CD8-positive, alpha-beta memory T cell (primary cell): ENCODE results near the gene SNRNP40. TPM values are rescaled to one million over a fixed set of nuclear protein-coding genes. Genes with fewer than 3 reads are reported as not detected.

Source experiments
- CTCF ChIA-PET: fragments of 350-600 bp; sonication (Branson Sonifier 250); formaldehyde crosslinking; loops from one replicate; lab custom pipeline; 2021; ENCODE audit warnings: antibody characterized with exemption; lab: Charles Lee
- POLR2A ChIA-PET: fragments of 350-600 bp; sonication (Branson Sonifier 250); formaldehyde crosslinking; loops from one replicate; lab custom pipeline; 2021; ENCODE audit warnings: antibody characterized with exemption; lab: Charles Lee
- DNase-seq, 5 donors: peaks; one replicate each; pipeline versions ENCODE4 v3.0.0 to v3.0.0-alpha.2; 2020 to 2022; ENCODE audit warnings: mixed read lengths in 1 of 5
- H3K27ac ChIP-seq: one replicate; pipeline ENCODE4 v1.7.0; 2013; ENCODE audit warnings: low read depth, mild to moderate bottlenecking, low read length, moderate library complexity
- H3K27me3 ChIP-seq: 2 replicates; pipeline ENCODE4 v1.7.0; 2013; ENCODE audit warnings: low read length, mild to moderate bottlenecking; ENCODE audit not compliant: insufficient read depth, poor library complexity, severe bottlenecking
- H3K36me3 ChIP-seq: 2 replicates; pipeline ENCODE4 v1.7.0; 2013; ENCODE audit warnings: mild to moderate bottlenecking, low read length, moderate library complexity; ENCODE audit not compliant: insufficient read depth
- H3K4me1 ChIP-seq: 2 replicates; pipeline ENCODE4 v1.7.0; 2013; ENCODE audit warnings: mild to moderate bottlenecking, low read length, moderate library complexity; ENCODE audit not compliant: insufficient read depth
- H3K4me3 ChIP-seq: 2 replicates; pipeline ENCODE4 v1.7.0; 2013; ENCODE audit warnings: mild to moderate bottlenecking, low read length
- H3K9me3 ChIP-seq: 2 replicates; pipeline ENCODE4 v1.7.0; 2013; ENCODE audit warnings: mild to moderate bottlenecking, low read length
- H3K27ac Mint-ChIP-seq, 8 donors: one replicate each; pipeline ENCODE4 v1.8.0; 2020 to 2021; ENCODE audit warnings: mixed read lengths in 8 of 8, mild to moderate bottlenecking in 6 of 8, inconsistent platforms in 3 of 8, moderate library complexity in 3 of 8
- H3K27me3 Mint-ChIP-seq, 2 donors: one replicate each; pipeline ENCODE4 v1.8.0; 2020 to 2021; ENCODE audit warnings: mixed read lengths in 2 of 2, mild to moderate bottlenecking in 1 of 2, moderate library complexity in 1 of 2
- H3K36me3 Mint-ChIP-seq, 3 donors: one replicate each; pipeline ENCODE4 v1.8.0; 2020 to 2021; ENCODE audit warnings: mixed read lengths in 3 of 3, inconsistent platforms in 1 of 3, mild to moderate bottlenecking in 1 of 3
- H3K4me1 Mint-ChIP-seq, 3 donors: one replicate each; pipeline ENCODE4 v1.8.0; 2020 to 2021; ENCODE audit warnings: mixed read lengths in 3 of 3, inconsistent platforms in 1 of 3, mild to moderate bottlenecking in 1 of 3
- H3K4me3 Mint-ChIP-seq, 7 donors: one replicate each; pipeline ENCODE4 v1.8.0; 2020 to 2021; ENCODE audit warnings: mixed read lengths in 7 of 7, mild to moderate bottlenecking in 6 of 7, moderate library complexity in 4 of 7, inconsistent platforms in 2 of 7
- H3K9me3 Mint-ChIP-seq, 5 donors: one replicate each; pipeline ENCODE4 v1.8.0; 2020 to 2022; ENCODE audit warnings: mixed read lengths in 5 of 5, mild to moderate bottlenecking in 3 of 5, moderate library complexity in 2 of 5, inconsistent platforms in 1 of 5
- polyA plus RNA-seq: library from polyadenylated mRNA; unstranded; fragments of 300-500 nt; fragmentation: Illumina TruSeq; gene quantifications from one replicate; pipeline ENCODE4 v1.2.3, GENCODE V29; 2021
- total RNA-seq, 2 experiments: library from RNA; stranded (reverse); gene quantifications; one replicate each; pipeline ENCODE4 v1.2.3, GENCODE V29; 2021

The SNRNP40 gene
- total and polyA plus RNA-seq, 3 experiments from 2014 or later: 89.3 to 120 (median 120) TPM

DNA sequence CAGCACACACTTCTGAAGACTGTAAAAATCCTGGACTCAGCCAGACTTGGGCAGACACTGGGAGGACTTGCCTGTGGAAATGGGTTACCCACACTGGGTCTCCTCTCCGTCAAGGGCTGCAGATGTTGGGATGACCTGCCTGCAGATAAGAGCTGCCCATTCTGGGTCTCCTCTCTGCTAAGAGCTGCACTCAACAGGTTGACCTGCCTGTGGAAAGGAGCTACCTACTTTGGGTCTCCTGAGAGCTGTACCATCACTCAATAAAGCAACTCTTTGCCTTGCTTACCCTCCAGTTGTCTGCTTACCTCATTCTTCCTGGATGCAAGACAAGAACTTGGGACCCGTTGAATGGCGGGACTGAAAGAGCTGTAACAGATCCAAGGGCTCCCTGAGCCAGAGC, 28.4 kb upstream of the SNRNP40 start:
- Histone ChIP-seq H3K9me3 (no peaks in the 10 kb centered on the region), H3K36me3 (peaks cover 9% of the 10 kb centered on the region), H3K27ac (no peak overlapping the region), H3K4me1 (no peaks in the 10 kb centered on the region), H3K27me3 (no peaks in the 10 kb centered on the region), H3K4me3 (no peak overlapping the region)
- H3K4me1 Mint-ChIP-seq: no peaks in the 10 kb centered on the region
- POLR2A ChIA-PET: no interaction called here
- no peaks in the 10 kb centered on the region for H3K27me3 Mint-ChIP-seq
- H3K36me3 Mint-ChIP-seq: peaks cover 0 to 53% (median 10%) of the 10 kb centered on the region in 3 donors
- no peak overlapping the region for H3K27ac Mint-ChIP-seq
- H3K9me3 Mint-ChIP-seq: no peaks in the 10 kb centered on the region
- CTCF ChIA-PET: interaction anchor here (0.6 kb wide), 1 partner anchor 313 kb away, joined by 4 read pairs; no protein-coding TSS in a partner anchor
- DNase-seq: no peak
- H3K4me3 Mint-ChIP-seq: no peak overlapping the region

DNA sequence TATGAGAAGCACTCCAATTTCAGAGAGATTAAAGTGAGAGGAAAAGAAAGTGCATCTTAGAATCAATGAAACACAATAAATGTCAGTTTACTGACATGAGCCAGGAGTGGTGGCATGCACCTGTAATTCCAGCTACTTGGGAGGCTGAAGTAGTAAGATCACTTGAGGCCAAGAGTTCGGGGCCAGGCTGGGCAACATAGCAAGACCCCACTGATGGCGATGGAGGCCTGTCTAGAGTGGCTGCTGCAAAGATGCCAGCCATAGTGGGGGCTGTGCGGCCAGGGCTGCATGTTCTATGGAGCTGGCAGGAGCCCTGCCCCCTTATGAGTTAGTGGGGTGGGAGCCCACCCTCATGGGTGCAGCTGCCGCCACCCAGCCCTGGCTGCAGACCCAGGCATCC, 27.5 kb upstream of the SNRNP40 start:
- Mint-ChIP-seq H3K4me3 (no peak overlapping the region), H3K36me3 (peaks cover 0 to 59% (median 10%) of the 10 kb centered on the region in 3 donors), H3K27me3 (no peaks in the 10 kb centered on the region), H3K4me1 (no peaks in the 10 kb centered on the region), H3K9me3 (no peaks in the 10 kb centered on the region), H3K27ac (no peak overlapping the region)
- H3K9me3 ChIP-seq: no peaks in the 10 kb centered on the region
- CTCF ChIA-PET: no interaction called here
- POLR2A ChIA-PET: no interaction called here
- H3K4me3 ChIP-seq: no peak overlapping the region
- no peaks in the 10 kb centered on the region for H3K4me1 ChIP-seq
- no peaks in the 10 kb centered on the region for H3K27me3 ChIP-seq
- H3K27ac ChIP-seq: no peak overlapping the region
- DNase-seq: no peak
- H3K36me3 ChIP-seq: peaks cover 14% of the 10 kb centered on the region

DNA sequence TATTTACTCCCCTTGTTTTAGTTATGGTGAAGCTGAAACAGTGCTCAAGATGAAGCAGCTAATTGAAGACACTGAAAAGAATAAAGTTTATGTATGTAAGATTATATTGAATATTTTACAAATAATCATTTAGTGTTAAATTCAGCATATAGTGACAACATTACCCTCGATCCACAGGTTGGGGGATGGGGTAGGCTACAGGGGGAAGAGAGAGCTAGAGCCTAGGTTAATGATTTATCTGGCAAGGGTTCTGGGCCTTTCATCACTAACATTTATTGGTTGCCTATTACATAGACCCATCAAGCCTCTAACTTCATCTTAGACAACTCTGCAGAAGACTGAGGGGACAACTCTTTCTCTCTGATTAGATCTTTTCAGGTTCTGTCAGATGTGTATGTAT, 21.6 kb upstream of the SNRNP40 start:
- no peaks in the 10 kb centered on the region for H3K27me3 ChIP-seq
- peaks cover 32% of the 10 kb centered on the region for H3K36me3 ChIP-seq
- ChIA-PET CTCF (no interaction called here), POLR2A (no interaction called here)
- Mint-ChIP-seq H3K36me3 (peaks cover 8 to 86% (median 22%) of the 10 kb centered on the region in 3 donors), H3K27ac (no peak overlapping the region), H3K4me1 (no peaks in the 10 kb centered on the region), H3K27me3 (no peaks in the 10 kb centered on the region), H3K4me3 (no peak overlapping the region), H3K9me3 (no peaks in the 10 kb centered on the region)
- no peaks in the 10 kb centered on the region for H3K4me1 ChIP-seq
- no peak overlapping the region for H3K27ac ChIP-seq
- no peak for DNase-seq
- no peaks in the 10 kb centered on the region for H3K9me3 ChIP-seq
- no peak overlapping the region for H3K4me3 ChIP-seq

DNA sequence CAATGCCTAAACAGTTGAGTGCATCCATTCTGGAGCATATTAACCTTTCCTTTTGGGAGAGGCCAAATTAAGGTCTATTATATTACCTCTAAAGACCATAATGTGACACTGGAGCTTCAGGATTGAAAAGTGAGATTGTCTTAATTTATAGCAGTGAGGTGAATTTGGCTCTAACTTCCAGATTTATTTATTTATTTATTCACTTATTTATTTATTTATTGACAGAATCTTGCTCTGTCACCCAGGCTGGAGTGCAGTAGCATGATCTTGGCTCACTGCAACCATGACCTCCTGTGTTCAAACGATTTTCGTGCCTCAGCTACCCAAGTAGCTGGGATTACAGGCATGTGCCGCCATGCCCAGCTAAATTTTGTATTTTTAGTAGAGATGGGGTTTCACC, 19.3 kb upstream of the SNRNP40 start:
- no peak overlapping the region for H3K4me3 ChIP-seq
- H3K4me1 ChIP-seq: no peaks in the 10 kb centered on the region
- ChIA-PET CTCF (interaction anchor here (1.0 kb wide), 1 partner anchor 13 kb away, joined by 3 read pairs; no protein-coding TSS in a partner anchor), POLR2A (no interaction called here)
- H3K36me3 ChIP-seq: peaks cover 43% of the 10 kb centered on the region
- Mint-ChIP-seq H3K9me3 (no peaks in the 10 kb centered on the region), H3K27me3 (no peaks in the 10 kb centered on the region), H3K4me1 (no peaks in the 10 kb centered on the region), H3K36me3 (peaks cover 12 to 84% (median 24%) of the 10 kb centered on the region in 3 donors), H3K27ac (no peak overlapping the region), H3K4me3 (no peak overlapping the region)
- no peak overlapping the region for H3K27ac ChIP-seq
- no peaks in the 10 kb centered on the region for H3K27me3 ChIP-seq
- H3K9me3 ChIP-seq: no peaks in the 10 kb centered on the region
- DNase-seq: no peak

DNA sequence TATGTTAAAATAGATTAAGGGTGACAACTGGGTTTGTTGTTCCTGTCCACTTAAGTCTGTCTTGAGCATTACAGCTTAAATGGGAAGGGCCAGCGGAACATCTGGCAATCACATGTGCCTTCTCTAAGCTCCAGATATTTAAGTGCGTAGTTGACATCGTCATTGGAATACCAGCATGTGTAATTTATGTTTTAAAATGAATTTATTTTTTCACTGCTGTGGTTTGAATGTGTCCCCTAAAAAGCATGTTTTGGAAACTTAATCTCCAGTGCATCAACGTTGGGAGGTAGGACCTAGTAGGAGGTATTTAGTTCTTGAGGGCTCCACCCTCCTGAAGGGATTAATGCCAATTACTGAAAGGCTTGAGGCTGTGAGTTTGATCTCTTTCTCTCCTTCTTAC, 13.6 kb upstream of the SNRNP40 start:
- ChIA-PET POLR2A (no interaction called here), CTCF (no interaction called here)
- DNase-seq: no peak
- no peaks in the 10 kb centered on the region for H3K27me3 Mint-ChIP-seq
- Histone ChIP-seq H3K36me3 (peaks cover 15% of the 10 kb centered on the region), H3K27ac (no peak overlapping the region), H3K27me3 (no peaks in the 10 kb centered on the region), H3K9me3 (no peaks in the 10 kb centered on the region), H3K4me1 (no peaks in the 10 kb centered on the region), H3K4me3 (no peak overlapping the region)
- H3K9me3 Mint-ChIP-seq: no peaks in the 10 kb centered on the region
- peaks cover 11 to 67% (median 28%) of the 10 kb centered on the region in 3 donors for H3K36me3 Mint-ChIP-seq
- H3K4me3 Mint-ChIP-seq: no peak overlapping the region
- H3K27ac Mint-ChIP-seq: no peak overlapping the region
- peaks cover 16 to 17% (median 16%) of the 10 kb centered on the region in 3 donors for H3K4me1 Mint-ChIP-seq

DNA sequence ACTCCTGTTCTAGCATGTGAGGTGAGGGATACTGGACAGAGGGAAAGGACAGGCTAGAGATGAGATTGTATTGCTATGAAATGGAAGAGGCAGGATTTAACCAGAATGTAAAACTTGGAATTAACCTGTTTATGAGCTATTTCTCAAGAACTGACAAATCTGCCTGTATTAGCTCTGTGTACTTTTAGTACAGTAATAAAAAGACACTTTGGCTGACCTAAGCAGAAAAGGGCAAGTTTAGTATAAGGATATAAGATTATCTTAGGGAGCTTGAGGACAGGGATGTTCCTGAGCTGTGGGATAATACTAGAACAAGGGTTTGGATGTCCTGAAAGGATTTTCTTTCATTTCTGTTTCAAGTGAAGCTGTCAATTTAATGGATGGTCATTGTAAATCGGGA, 11.4 kb upstream of the SNRNP40 start:
- CTCF ChIA-PET: interaction anchor here (1.1 kb wide), 1 partner anchor 32 kb away, joined by 3 read pairs; no protein-coding TSS in a partner anchor
- H3K27ac Mint-ChIP-seq: peak overlapping the region in 1 of 8 donors; percentile 36
- Histone ChIP-seq H3K9me3 (no peaks in the 10 kb centered on the region), H3K36me3 (peaks cover 11% of the 10 kb centered on the region), H3K27ac (no peak overlapping the region), H3K27me3 (no peaks in the 10 kb centered on the region), H3K4me3 (no peak overlapping the region), H3K4me1 (no peaks in the 10 kb centered on the region)
- H3K36me3 Mint-ChIP-seq: peaks cover 5 to 51% (median 23%) of the 10 kb centered on the region in 3 donors
- H3K4me3 Mint-ChIP-seq: no peak overlapping the region
- no peaks in the 10 kb centered on the region for H3K9me3 Mint-ChIP-seq
- H3K4me1 Mint-ChIP-seq: peaks cover 23 to 27% (median 26%) of the 10 kb centered on the region in 3 donors
- no peaks in the 10 kb centered on the region for H3K27me3 Mint-ChIP-seq
- DNase-seq: no peak
- POLR2A ChIA-PET: no interaction called here

DNA sequence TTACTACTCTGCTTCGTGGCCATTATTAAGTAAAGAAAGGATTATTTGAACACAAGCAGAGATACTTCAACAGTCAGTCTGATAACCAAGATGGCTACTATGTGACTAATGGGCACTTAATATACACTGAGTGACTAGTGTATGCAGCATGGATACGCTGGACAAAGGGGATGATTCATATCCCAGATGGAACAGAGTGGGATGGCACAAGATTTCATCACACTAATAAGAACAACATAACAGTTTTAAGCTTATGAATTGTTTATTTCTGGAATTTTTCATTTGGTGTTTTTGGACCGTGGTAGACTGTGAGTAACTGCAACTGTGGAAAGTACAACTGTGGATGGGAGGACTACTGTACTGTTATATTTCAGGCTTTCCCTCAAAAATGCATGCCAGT, 9.7 kb upstream of the SNRNP40 start:
- ChIA-PET POLR2A (no interaction called here), CTCF (no interaction called here)
- H3K36me3 ChIP-seq: peaks cover 1% of the 10 kb centered on the region
- H3K4me3 ChIP-seq: no peak overlapping the region
- no peaks in the 10 kb centered on the region for H3K9me3 ChIP-seq
- H3K27ac Mint-ChIP-seq: peak overlapping the region in 1 of 8 donors; percentile 54
- H3K27ac ChIP-seq: no peak overlapping the region
- peaks cover 27 to 31% (median 27%) of the 10 kb centered on the region in 3 donors for H3K4me1 Mint-ChIP-seq
- H3K9me3 Mint-ChIP-seq: no peaks in the 10 kb centered on the region
- DNase-seq: no peak
- peaks cover 0 to 44% (median 15%) of the 10 kb centered on the region in 3 donors for H3K36me3 Mint-ChIP-seq
- no peaks in the 10 kb centered on the region for H3K4me1 ChIP-seq
- no peak overlapping the region for H3K4me3 Mint-ChIP-seq
- no peaks in the 10 kb centered on the region for H3K27me3 Mint-ChIP-seq
- H3K27me3 ChIP-seq: no peaks in the 10 kb centered on the region

DNA sequence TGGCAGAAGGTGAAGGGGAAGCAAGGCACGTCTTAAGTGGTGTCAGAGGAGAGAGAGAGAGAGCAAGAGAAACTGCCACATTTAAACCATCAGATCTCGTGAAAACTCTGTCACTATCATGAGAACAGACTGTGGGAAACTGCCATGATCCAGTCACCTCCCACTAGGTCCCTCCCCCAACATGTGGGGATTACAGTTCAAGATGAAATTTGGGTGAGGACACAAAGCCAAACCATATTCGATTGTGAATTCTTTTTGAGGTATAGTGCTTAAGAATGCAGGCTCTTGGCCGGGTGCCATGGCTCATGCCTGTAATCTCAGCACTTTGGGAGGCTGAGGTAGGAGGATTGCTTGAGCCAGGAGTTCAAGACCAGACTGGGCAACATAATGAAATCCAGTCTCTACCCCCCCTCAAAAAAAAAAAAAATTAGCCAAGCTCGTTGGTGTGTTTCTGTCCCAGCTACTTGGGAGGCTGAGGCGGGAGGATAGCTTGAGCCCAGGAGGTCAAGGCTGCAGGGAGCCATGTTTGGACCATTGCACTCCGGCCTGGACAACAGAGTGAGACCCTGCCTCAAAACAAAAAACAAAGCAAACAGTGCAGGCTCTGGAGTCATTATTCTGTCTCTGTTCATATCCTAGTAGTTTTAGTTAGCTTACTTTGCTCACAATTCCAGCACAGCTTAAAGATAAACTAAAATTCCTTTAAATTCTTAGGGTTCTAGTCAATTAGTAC, 6.3 kb upstream of the SNRNP40 start:
- CTCF ChIA-PET: no interaction called here
- H3K4me1 Mint-ChIP-seq: peaks cover 25 to 53% (median 45%) of the 10 kb centered on the region in 3 donors
- peaks cover 0 to 1% of the 10 kb centered on the region in 2 donors for H3K27me3 Mint-ChIP-seq
- no peak overlapping the region for H3K4me3 Mint-ChIP-seq
- DNase-seq: no peak
- H3K27ac ChIP-seq: no peak overlapping the region
- peaks cover 0 to 24% (median 12%) of the 10 kb centered on the region in 3 donors for H3K36me3 Mint-ChIP-seq
- no peak overlapping the region for H3K4me3 ChIP-seq
- H3K27me3 ChIP-seq: no peaks in the 10 kb centered on the region
- peak overlapping the region in 2 of 8 donors; percentile 8 to 57 for H3K27ac Mint-ChIP-seq
- no peaks in the 10 kb centered on the region for H3K9me3 Mint-ChIP-seq
- POLR2A ChIA-PET: no interaction called here
- H3K36me3 ChIP-seq: no peaks in the 10 kb centered on the region
- H3K4me1 ChIP-seq: peaks cover 16% of the 10 kb centered on the region
- H3K9me3 ChIP-seq: no peaks in the 10 kb centered on the region
